Activated naive CD4-positive, alpha-beta T cell treated with anti-CD3 and anti-CD28 coated beads, Interleukin-2, amount 50 U/mL, for 72 hours (primary cell): ENCODE results near the gene IL21R. TPM values are rescaled to one million over a fixed set of nuclear protein-coding genes. Genes with fewer than 3 reads are reported as not detected.

Source experiments
- ATAC-seq, 2 donors: fragments of 150-1000 bp; cut with Tn5 transposase; 2 replicates each; pipeline ENCODE4 v1.10.0; 2021; ENCODE audit warnings: mild to moderate bottlenecking in 2 of 2, moderate library complexity in 2 of 2
- DNase-seq, 2 donors: peaks; one replicate each; pipeline ENCODE4 v3.0.0; 2021 to 2022; ENCODE audit warnings: low spot score in 2 of 2
- H3K27ac Mint-ChIP-seq, 2 donors: one replicate each; pipeline ENCODE4 v1.8.0; 2022; ENCODE audit warnings: mild to moderate bottlenecking in 2 of 2, mixed read lengths in 2 of 2
- H3K36me3 Mint-ChIP-seq, 2 donors: one replicate each; pipeline ENCODE4 v1.8.0; 2022; ENCODE audit warnings: mixed read lengths in 2 of 2
- H3K9me3 Mint-ChIP-seq, 2 donors: one replicate each; pipeline ENCODE4 v1.8.0; 2022; ENCODE audit warnings: mixed read lengths in 2 of 2
- total RNA-seq, 2 donors: library from RNA; stranded (reverse); gene quantifications; one replicate each; pipeline ENCODE4 v1.2.3, GENCODE V29; 2022

Gene IL21R
- total RNA-seq, 2 donors from 2014 or later, result 103 to 106 TPM

DNA sequence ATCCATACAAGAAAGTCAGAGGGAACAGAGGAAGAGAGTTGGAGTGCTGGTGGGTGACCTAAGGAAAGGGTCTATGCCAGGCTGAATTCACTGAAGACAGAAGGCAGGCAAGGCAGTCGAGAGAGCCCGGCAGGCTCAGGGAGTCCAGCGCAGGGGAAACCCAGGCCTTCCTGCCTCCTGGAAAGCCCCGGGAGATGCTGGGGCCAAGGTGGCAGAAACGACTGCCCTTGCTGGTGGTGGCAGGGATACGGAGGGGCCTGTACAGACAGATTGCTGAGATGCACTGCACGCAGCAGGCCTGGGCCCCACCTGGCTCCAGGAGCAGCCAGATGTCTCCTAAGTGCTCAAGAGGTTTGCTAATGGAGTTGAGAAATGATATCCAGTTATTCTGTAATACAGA lies 87.9 kb downstream of the IL21R start:
- ATAC-seq (no peak), DNase-seq (no peak)
- peak overlapping the region in 1 of 2 donors; percentile 16 for H3K27ac Mint-ChIP-seq
- no peaks in the 10 kb centered on the region for H3K9me3 Mint-ChIP-seq
- H3K36me3 Mint-ChIP-seq, result peaks cover 5 to 15% of the 10 kb centered on the region in 2 donors

GRCh38 chr16:27491894-27492587 lies 90.1 kb downstream of the IL21R start:
- peaks cover 5 to 13% of the 10 kb centered on the region in 2 donors for H3K36me3 Mint-ChIP-seq
- ATAC-seq (no peak), DNase-seq (no peak)
- H3K27ac Mint-ChIP-seq, result peak overlapping the region in 1 of 2 donors; percentile 83
- no peaks in the 10 kb centered on the region for H3K9me3 Mint-ChIP-seq

DNA sequence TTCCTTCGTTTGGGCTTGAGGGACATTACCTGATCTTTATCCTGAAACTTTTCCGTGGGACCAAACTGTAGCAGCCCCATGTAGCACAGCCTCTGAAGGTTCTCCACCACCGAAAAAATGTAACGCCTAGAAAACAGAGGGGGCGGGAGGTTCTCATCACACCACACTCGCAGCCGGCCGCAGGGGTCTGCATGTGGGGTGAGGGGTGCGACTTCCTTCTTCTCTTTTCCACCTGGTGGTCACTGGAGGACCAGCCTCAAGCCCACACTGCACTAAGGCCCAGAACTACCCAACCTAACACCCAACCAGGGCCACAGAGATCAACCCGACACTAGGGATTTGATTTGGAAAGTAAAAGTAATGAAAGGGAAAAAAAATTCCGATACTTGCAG lies 90.6 kb downstream of the IL21R start:
- no peak for ATAC-seq
- no peaks in the 10 kb centered on the region for H3K9me3 Mint-ChIP-seq

DNA sequence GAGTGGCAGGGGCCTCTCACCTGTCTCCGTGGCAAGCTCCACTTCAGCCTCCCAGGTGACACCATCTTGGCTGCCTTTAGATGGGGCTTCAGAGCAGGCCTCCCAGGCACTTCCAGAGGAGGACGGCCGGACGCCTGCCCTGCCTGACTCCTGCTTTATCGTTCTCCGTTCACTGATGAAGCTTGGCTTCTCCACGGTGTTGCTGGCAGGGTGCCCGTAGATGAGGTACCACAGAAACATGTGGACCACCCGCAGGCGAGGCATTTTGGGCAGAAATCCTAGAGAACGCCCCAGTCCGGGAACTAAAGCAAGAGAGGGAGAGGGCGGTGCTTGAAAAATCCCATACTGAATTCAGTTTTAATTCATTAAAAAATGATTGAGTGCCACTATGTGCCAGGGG lies 93.2 kb downstream of the IL21R start:
- no peak for DNase-seq
- ATAC-seq, result no peak
- Mint-ChIP-seq H3K9me3 (no peaks in the 10 kb centered on the region), H3K27ac (no peak overlapping the region), H3K36me3 (peaks cover 5 to 24% of the 10 kb centered on the region in 2 donors)

More for the DNA sequence above, 90.6 kb downstream of the IL21R start:
- Mint-ChIP-seq H3K36me3 (peaks cover 5 to 13% of the 10 kb centered on the region in 2 donors), H3K27ac (peak overlapping the region in 1 of 2 donors; percentile 83)
- DNase-seq, result no peak

DNA sequence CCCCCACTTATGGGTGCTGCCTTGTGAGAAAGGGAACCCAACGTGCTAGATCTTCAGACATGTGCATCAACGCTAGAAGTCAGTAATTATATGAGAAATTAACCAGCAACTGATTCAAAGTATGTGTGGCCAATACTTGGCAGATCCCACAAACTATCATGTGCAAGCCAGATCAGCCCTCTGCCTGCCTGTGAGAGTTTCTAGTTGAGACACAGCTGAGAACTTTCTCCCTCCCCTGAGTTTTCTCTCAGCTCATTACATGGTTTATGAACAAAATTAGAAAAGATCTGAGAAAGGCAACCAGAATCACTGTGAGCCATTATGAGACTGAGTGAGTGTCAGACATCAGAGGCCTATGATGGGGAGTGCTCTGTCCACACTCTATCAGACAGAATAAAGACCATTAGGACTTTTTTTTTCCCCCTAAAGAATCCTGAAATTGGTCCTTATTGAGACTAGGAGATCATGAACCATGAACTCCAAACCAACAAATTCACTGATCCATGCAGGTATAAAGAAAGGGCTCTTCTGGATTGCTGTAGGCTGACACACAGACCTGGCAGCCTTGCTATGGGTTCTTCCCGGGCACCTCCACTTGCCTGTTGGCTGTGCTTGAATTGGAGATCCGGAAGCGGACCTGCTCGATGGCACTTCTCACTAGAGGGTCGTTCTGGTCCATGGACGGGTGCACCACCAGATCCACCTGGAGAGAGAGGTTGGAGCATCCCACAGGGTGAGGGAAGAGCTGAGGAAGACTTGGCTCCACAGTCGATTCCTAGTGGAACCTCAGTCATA lies 96.3 kb downstream of the IL21R start:
- Mint-ChIP-seq H3K36me3 (peaks cover 5 to 24% of the 10 kb centered on the region in 2 donors), H3K27ac (peak overlapping the region; percentile 10 to 86), H3K9me3 (no peaks in the 10 kb centered on the region)
- no peak for DNase-seq
- ATAC-seq, result no peak

DNA sequence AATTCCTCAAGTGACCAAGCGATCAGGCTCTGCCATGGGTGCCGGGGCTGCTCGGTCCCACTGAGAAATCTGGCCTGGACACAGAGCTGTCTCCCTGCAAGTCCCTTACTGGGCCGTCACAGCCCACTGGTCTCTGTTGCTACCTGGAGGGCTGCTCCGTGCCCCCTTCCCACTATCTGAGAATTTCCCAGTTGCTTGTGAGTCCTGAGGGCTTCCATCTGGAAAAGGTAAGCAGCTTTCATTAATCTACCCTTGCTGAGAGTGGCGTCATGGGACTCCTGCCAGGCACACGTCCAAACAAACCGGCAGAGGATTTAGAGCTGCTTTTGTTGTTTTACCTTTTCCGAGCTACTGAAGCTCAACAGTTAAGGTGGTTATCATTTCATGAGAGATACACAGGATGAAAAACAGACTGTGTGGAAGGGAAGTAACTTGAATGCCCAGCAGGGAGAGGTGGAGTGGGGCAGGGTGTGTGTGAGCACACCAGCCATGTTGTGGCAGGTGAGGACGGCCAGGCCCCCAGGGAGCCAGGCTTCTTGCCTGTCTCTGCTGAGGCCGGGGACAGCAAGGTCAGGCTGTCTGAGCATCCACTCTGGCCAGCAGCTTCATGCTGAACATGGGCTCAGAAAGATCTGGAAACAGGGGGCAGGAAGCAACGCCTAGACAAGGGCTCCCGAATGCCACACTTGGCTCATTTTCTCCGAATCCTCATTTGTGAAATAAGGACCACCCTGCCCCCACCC lies 97.1 kb downstream of the IL21R start:
- no peaks in the 10 kb centered on the region for H3K9me3 Mint-ChIP-seq
- peaks cover 11 to 31% of the 10 kb centered on the region in 2 donors for H3K36me3 Mint-ChIP-seq
- ATAC-seq, result no peak
- peak overlapping the region; percentile 10 to 26 for H3K27ac Mint-ChIP-seq
- DNase-seq, result no peak

DNA sequence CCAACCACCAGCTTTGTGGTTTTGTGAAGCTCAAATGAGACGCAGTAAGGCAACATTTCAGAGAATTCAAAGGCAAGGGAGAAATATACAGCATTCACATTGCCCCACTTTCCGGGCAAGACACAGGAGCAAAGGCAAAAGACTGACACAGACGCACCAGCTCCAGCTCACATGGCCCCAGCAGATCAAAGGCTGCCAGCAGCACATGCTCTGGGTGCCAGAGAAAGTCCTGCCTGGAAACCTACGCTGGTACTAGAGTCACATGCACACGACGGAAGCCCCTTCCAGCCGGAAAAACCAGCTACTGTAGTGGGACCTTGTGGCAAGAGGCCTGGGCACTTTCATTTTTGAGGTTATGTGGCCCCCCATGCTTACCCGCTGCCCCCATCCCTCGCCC lies 97.7 kb downstream of the IL21R start:
- H3K36me3 Mint-ChIP-seq, result peaks cover 11 to 28% of the 10 kb centered on the region in 2 donors
- ATAC-seq (no peak), DNase-seq (no peak)
- no peak overlapping the region for H3K27ac Mint-ChIP-seq
- H3K9me3 Mint-ChIP-seq, result no peaks in the 10 kb centered on the region

DNA sequence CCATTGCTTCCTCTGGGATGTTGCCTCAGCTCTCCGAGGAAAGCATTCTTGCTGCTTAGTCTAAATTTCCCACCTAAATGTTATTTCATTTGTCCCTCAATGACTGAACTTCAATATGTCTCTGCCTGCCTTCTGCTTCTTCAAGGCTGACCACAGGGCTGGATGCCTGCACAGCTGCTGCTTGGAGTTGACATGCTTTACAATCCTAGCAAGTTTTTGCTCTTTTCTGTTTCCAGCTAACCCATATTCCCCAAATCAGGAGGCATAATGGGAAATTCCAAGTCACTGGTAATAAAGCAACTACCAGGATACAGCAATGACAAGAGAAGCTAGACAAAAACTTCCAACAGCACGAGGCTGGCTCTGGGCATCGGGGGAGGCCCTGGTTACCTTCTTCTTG lies 98.8 kb downstream of the IL21R start:
- DNase-seq (no peak), ATAC-seq (no peak)
- H3K9me3 Mint-ChIP-seq, result no peaks in the 10 kb centered on the region
- peak overlapping the region in 1 of 2 donors; percentile 27 for H3K27ac Mint-ChIP-seq
- peaks cover 9 to 26% of the 10 kb centered on the region in 2 donors for H3K36me3 Mint-ChIP-seq

Other genes with a start within 250 kb of the IL21R start
- 10 to 100 TPM in 1 of 2 donors, 1 to 10 TPM in 1; 9.2 to 10.8 TPM for gene KDM8, start 198.6 kb upstream of the IL21R start, total RNA-seq
- gene NSMCE1, start 133.4 kb upstream of the IL21R start, total RNA-seq, result 100 to 1,000 TPM; 106 to 132 TPM
- 100 to 1,000 TPM; 166 to 218 TPM for gene IL4R, start 88.2 kb upstream of the IL21R start, total RNA-seq
- 10 to 100 TPM; 53.3 to 70.0 TPM for gene GTF3C1, start 147.7 kb downstream of the IL21R start, total RNA-seq
- 10 to 100 TPM; 15.0 to 18.3 TPM for gene KATNIP, start 148.0 kb downstream of the IL21R start, total RNA-seq